Body of pancreas (tissue), 4 donors: ENCODE data around the gene TCF15. TPM values are rescaled to one million over a fixed set of nuclear protein-coding genes. Genes with fewer than 3 reads are reported as not detected.

Experiments
- ATAC-seq: fragments of 150-250 bp; one replicate; pipeline ENCODE4 v1.9.1; 2016
- DNase-seq, 4 donors: peaks; one replicate each; pipeline ENCODE4 v3.0.0-alpha.2; 2019
- H3K27ac ChIP-seq, 4 donors: fragments of 200-600 bp; sonication (generic); 1 replicate in 3 of 4; 2 replicates in 1 of 4; pipeline versions ENCODE4 v1.5.1 to v1.6.1; 2016 to 2019; ENCODE audit warnings: mild to moderate bottlenecking in 1 of 4, mixed read lengths in 1 of 4, moderate library complexity in 1 of 4
- H3K27me3 ChIP-seq, 2 donors: fragments of 200-600 bp; sonication (generic); one replicate each; pipeline ENCODE4 v1.6.0; 2016; ENCODE audit warnings: mild to moderate bottlenecking in 1 of 2
- H3K36me3 ChIP-seq, 2 donors: fragments of 200-600 bp; sonication (generic); replicated peaks in 1 of 2; 2 replicates each; pipeline ENCODE4 v1.5.1; 2016; ENCODE audit warnings: low read depth in 2 of 2; ENCODE audit not compliant: insufficient read depth in 1 of 2
- H3K4me1 ChIP-seq: fragments of 200-600 bp; sonication (generic); one replicate; pipeline ENCODE4 v1.6.0; 2016
- H3K4me3 ChIP-seq, 2 donors: fragments of 200-600 bp; sonication (generic); 1 replicate in 1 of 2; 2 replicates in 1 of 2; pipeline ENCODE4 v1.5.1; 2016 to 2019
- H3K9me3 ChIP-seq, 3 donors: fragments of 200-600 bp; sonication (generic); 1 replicate in 2 of 3; 2 replicates in 1 of 3; pipeline ENCODE4 v1.5.1; 2016
- POLR2A ChIP-seq, 3 donors: fragments of 450-650 bp; IDR thresholded peaks; one replicate each; pipeline ENCODE4 v1.6.1; 2016; ENCODE audit warnings: antibody characterized with exemption in 3 of 3, mild to moderate bottlenecking in 2 of 3
- WGBS, 2 donors: methylation state at CpG; one replicate each; pipeline ENCODE4 v1.1.5; 2017; 5-methylcytosine and 5-hydroxymethylcytosine counted together
- intact Hi-C: fragments of 100-400 bp; cut with DNase I; formaldehyde crosslinking; loops from one replicate; pipeline ENCODE4 v1.15.1; 2023
- total RNA-seq, 2 donors: library from RNA; depleted of rRNA; stranded (reverse); fragments of >200 nt; gene quantifications; one replicate each; pipeline ENCODE4 v1.1.0, GENCODE V29; 2016
- TF ChIP-seq, protein P1 (sequence below), 7 experiments: fragments of 450-650 bp in 4 of 7; fragments of 200-600 bp in 3 of 7; sonication (generic) in 3 of 7; IDR thresholded peaks; one replicate each; pipeline ENCODE4 v1.5.1; 2016 to 2019; ENCODE audit warnings: antibody characterized with exemption in 7 of 7

Gene TCF15
- total RNA-seq, 2 donors from 2014 or later = not detected

DNA sequence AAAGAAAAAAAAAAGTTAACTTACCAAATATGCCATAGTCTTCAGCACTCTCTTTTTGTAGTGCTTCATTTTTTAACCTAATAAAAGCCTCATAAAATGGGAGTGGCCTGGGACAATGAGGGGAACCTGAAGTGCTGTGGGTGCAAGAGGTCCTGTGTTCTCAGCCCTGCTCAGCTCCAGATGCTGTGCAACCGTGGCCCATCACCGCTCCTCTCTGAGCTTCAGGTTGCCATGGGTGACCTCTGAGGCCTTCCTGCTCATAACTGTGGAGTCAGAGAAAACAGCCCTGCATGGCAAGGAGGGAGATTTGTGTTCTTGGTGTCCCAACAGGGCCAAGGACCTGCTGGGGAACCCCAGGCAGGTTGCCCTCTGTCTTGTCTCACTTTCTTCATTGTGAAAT lies 10.0 kb downstream of the TCF15 start:
- Histone ChIP-seq H3K4me1 (no peaks in the 10 kb centered on the region), H3K36me3 (no peaks in the 10 kb centered on the region), H3K9me3 (no peaks in the 10 kb centered on the region), H3K27ac (no peak overlapping the region), H3K4me3 (no peak overlapping the region), H3K27me3 (no peaks in the 10 kb centered on the region)
- intact Hi-C loops = no loop called here
- no peak for TF ChIP-seq POLR2A (IDR thresholded peaks at IDR 0.05)
- TF ChIP-seq, protein P1, sequence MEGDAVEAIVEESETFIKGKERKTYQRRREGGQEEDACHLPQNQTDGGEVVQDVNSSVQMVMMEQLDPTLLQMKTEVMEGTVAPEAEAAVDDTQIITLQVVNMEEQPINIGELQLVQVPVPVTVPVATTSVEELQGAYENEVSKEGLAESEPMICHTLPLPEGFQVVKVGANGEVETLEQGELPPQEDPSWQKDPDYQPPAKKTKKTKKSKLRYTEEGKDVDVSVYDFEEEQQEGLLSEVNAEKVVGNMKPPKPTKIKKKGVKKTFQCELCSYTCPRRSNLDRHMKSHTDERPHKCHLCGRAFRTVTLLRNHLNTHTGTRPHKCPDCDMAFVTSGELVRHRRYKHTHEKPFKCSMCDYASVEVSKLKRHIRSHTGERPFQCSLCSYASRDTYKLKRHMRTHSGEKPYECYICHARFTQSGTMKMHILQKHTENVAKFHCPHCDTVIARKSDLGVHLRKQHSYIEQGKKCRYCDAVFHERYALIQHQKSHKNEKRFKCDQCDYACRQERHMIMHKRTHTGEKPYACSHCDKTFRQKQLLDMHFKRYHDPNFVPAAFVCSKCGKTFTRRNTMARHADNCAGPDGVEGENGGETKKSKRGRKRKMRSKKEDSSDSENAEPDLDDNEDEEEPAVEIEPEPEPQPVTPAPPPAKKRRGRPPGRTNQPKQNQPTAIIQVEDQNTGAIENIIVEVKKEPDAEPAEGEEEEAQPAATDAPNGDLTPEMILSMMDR (IDR thresholded peaks at IDR 0.05) = no peak
- no peak for DNase-seq
- 82 to 100% methylated on average over 2 of the region's 2 CpGs for WGBS, 2 donors
- no peak for ATAC-seq

GRCh38 chr20:598133-598850 lies 11.8 kb downstream of the TCF15 start:
- ATAC-seq (no peak), DNase-seq (no peak)
- intact Hi-C loops = no loop called here
- Histone ChIP-seq H3K4me3 (no peak overlapping the region), H3K27me3 (no peaks in the 10 kb centered on the region), H3K36me3 (no peaks in the 10 kb centered on the region), H3K4me1 (no peaks in the 10 kb centered on the region), H3K27ac (no peak overlapping the region), H3K9me3 (no peaks in the 10 kb centered on the region)
- TF ChIP-seq, protein P1 (IDR thresholded peaks at IDR 0.05) = no peak
- no peak for TF ChIP-seq POLR2A (IDR thresholded peaks at IDR 0.05)
- 69 to 78% methylated on average over 6 to 13 of the region's 13 CpGs for WGBS, 2 donors

- WGBS, 2 donors = 71 to 90% methylated on average over 2 of the region's 2 CpGs
- DNase-seq = no peak
These were observed 12.5 kb downstream of the TCF15 start for GRCh38 chr20:597560-597959.

GRCh38 chr20:595330-596308 lies 14.5 kb downstream of the TCF15 start:
- H3K4me3 ChIP-seq = no peak overlapping the region
- intact Hi-C loops = no loop called here
- TF ChIP-seq, protein P1 (IDR thresholded peaks at IDR 0.05) = no peak
- TF ChIP-seq POLR2A (IDR thresholded peaks at IDR 0.05) = no peak

More at GRCh38 chr20:597560-597959, 12.5 kb downstream of the TCF15 start:
- intact Hi-C loops = no loop called here
- Histone ChIP-seq H3K4me1 (no peaks in the 10 kb centered on the region), H3K27ac (no peak overlapping the region), H3K27me3 (no peaks in the 10 kb centered on the region), H3K4me3 (no peak overlapping the region), H3K9me3 (no peaks in the 10 kb centered on the region), H3K36me3 (no peaks in the 10 kb centered on the region)
- TF ChIP-seq, protein P1 (IDR thresholded peaks at IDR 0.05) = no peak
- ATAC-seq = no peak

More at GRCh38 chr20:595330-596308, 14.5 kb downstream of the TCF15 start:
- 60 to 80% methylated on average over 18 to 24 of the region's 24 CpGs for WGBS, 2 donors
- no peaks in the 10 kb centered on the region for H3K27me3 ChIP-seq
- no peaks in the 10 kb centered on the region for H3K4me1 ChIP-seq
- H3K27ac ChIP-seq = no peak overlapping the region
- no peak for ATAC-seq
- no peak for DNase-seq
- H3K36me3 ChIP-seq = no peaks in the 10 kb centered on the region
- H3K9me3 ChIP-seq = no peaks in the 10 kb centered on the region
